HepG2 (cell line): ENCODE measurements around the gene NEIL1. TPM values are rescaled to one million over a fixed set of nuclear protein-coding genes. Genes with fewer than 3 reads are reported as not detected.
A peak's percentile ranks its signal among the peaks of the same experiment; 100 is the strongest.

Experiments used
- ARID5B ChIP-seq: IDR thresholded peaks from 2 replicates; pipeline ENCODE4 v1.4.0; 2020; ENCODE audit warnings: mild to moderate bottlenecking, missing genetic modification reagents
- KDM5A ChIP-seq: fragments of 200-600 bp; sonication (generic); IDR thresholded peaks from 2 replicates; pipeline ENCODE4 v1.7.0; 2018; ENCODE audit warnings: antibody characterized with exemption, mild to moderate bottlenecking, low read length, borderline replicate concordance
- KLF6 ChIP-seq: IDR thresholded peaks from 2 replicates; pipeline ENCODE4 v1.8.0; 2016; ENCODE audit warnings: missing biosample characterization, missing genetic modification reagents
- MTA1 ChIP-seq: sonication (generic); formaldehyde crosslinking; IDR thresholded peaks from 2 replicates; pipeline ENCODE4 v1.4.0; 2020; ENCODE audit warnings: missing genetic modification reagents, mild to moderate bottlenecking, borderline replicate concordance
- NCOA1 ChIP-seq: sonication (generic); formaldehyde crosslinking; IDR thresholded peaks from 2 replicates; pipeline ENCODE4 v1.9.0; 2021; ENCODE audit warnings: missing genetic modification reagents
- PHF20 ChIP-seq: sonication (generic); formaldehyde crosslinking; IDR thresholded peaks from 2 replicates; pipeline ENCODE4 v1.5.0; 2020; ENCODE audit warnings: mild to moderate bottlenecking, missing genetic modification reagents
- RAD21 ChIP-seq: fragments of 450-650 bp; formaldehyde crosslinking; IDR thresholded peaks from 2 replicates; pipeline ENCODE4 v1.5.0; 2020; ENCODE audit warnings: mild to moderate bottlenecking
- RBAK ChIP-seq: sonication (generic); formaldehyde crosslinking; IDR thresholded peaks from 2 replicates; pipeline ENCODE4 v1.5.1; 2020; ENCODE audit warnings: mild to moderate bottlenecking, missing genetic modification reagents
- TSC22D2 ChIP-seq: sonication (generic); formaldehyde crosslinking; IDR thresholded peaks from 2 replicates; pipeline ENCODE4 v1.5.1; 2020; ENCODE audit warnings: missing genetic modification reagents, mild to moderate bottlenecking, borderline replicate concordance
- ZBTB20 ChIP-seq: sonication (generic); formaldehyde crosslinking; IDR thresholded peaks from 2 replicates; pipeline ENCODE4 v1.8.1; 2023; ENCODE audit warnings: missing genetic modification reagents, low read depth, mild to moderate bottlenecking, borderline replicate concordance
- ZC3H13 ChIP-seq: sonication (generic); formaldehyde crosslinking; IDR thresholded peaks from 2 replicates; pipeline ENCODE4 v1.8.1; 2023; ENCODE audit warnings: mild to moderate bottlenecking, missing genetic modification reagents, moderate library complexity
- ZHX2 ChIP-seq, 2 experiments: sonication (generic) in 1 of 2; formaldehyde crosslinking in 1 of 2; IDR thresholded peaks; 2 replicates each; pipeline versions ENCODE4 v1.6.1 to v1.9.0; 2014 to 2022; ENCODE audit warnings: antibody characterized with exemption in 1 of 2, borderline replicate concordance in 1 of 2, inconsistent platforms in 1 of 2, low read depth in 1 of 2, missing genetic modification reagents in 1 of 2
- ZNF878 ChIP-seq: sonication (generic); formaldehyde crosslinking; IDR thresholded peaks from 2 replicates; pipeline ENCODE4 v1.8.1; 2023; ENCODE audit warnings: mild to moderate bottlenecking, missing genetic modification reagents, moderate library complexity
- ZZZ3 ChIP-seq: sonication (generic); formaldehyde crosslinking; IDR thresholded peaks from 2 replicates; pipeline ENCODE4 v1.4.0; 2020; ENCODE audit warnings: missing genetic modification reagents, mild to moderate bottlenecking, borderline replicate concordance
- polyA plus RNA-seq, 8 experiments: library from polyadenylated mRNA; depleted of rRNA in 3 of 8; stranded (reverse) in 7 of 8; unstranded in 1 of 8; fragments of >200 nt; fragmentation: Illumina TruSeq in 4 of 8; extraction: Trizol in 4 of 8; gene quantifications; 2 replicates each; pipeline versions ENCODE4 v1.2.1 to v1.2.3, GENCODE V29; 2011 to 2016; ENCODE audit warnings: low read depth in 4 of 8, missing spikeins in 1 of 8, mixed read lengths in 1 of 8; ENCODE audit not compliant: insufficient read depth in 1 of 8
- total RNA-seq, 5 experiments: library from RNA; depleted of rRNA; stranded (reverse); fragments of >200 nt; fragmentation: Illumina TruSeq; extraction: Trizol; gene quantifications; 2 replicates each; pipeline ENCODE4 v1.2.3, GENCODE V29; 2016; ENCODE audit warnings: low read depth in 1 of 5
- TF ChIP-seq, protein P1 (sequence below): sonication (generic); formaldehyde crosslinking; IDR thresholded peaks from 2 replicates; pipeline ENCODE4 v1.8.1; 2023; ENCODE audit warnings: mild to moderate bottlenecking, missing genetic modification reagents
- TF ChIP-seq, protein P2 (sequence below): sonication (generic); IDR thresholded peaks from 2 replicates; pipeline ENCODE4 v1.6.1; 2016; ENCODE audit warnings: low read depth, borderline replicate concordance

The NEIL1 gene
- total and polyA plus RNA-seq, 2 of the 13 experiments (the other 11 are each of a cell fraction or from before 2014, with no cell fraction given), result 10.4 to 15.5 TPM

GRCh38 chr15:75367913-75368688 lies 21.3 kb downstream of the NEIL1 start, which contains the start of gene MAN2C1 (continued):
- TF ChIP-seq, protein P1, sequence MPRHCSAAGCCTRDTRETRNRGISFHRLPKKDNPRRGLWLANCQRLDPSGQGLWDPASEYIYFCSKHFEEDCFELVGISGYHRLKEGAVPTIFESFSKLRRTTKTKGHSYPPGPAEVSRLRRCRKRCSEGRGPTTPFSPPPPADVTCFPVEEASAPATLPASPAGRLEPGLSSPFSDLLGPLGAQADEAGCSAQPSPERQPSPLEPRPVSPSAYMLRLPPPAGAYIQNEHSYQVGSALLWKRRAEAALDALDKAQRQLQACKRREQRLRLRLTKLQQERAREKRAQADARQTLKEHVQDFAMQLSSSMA, result no peak; the same call in 1 of the 2 replicates
- TF ChIP-seq ZHX2 (IDR thresholded peaks at IDR 0.05; ENCODE audit: low read depth), result peak; percentile 83
- 0 out of 2 replicates have a peak, but pooled peaks have one; percentile 31 for TF ChIP-seq ZHX2 (CRISPR knock-in tag; IDR thresholded peaks at IDR 0.05; ENCODE audit: borderline replicate concordance)
- peak; percentile 87; the same call in 1 of the 2 replicates for TF ChIP-seq TSC22D2
- peak; percentile 95 for TF ChIP-seq NCOA1 (CRISPR knock-in tag)
- TF ChIP-seq, protein P2, sequence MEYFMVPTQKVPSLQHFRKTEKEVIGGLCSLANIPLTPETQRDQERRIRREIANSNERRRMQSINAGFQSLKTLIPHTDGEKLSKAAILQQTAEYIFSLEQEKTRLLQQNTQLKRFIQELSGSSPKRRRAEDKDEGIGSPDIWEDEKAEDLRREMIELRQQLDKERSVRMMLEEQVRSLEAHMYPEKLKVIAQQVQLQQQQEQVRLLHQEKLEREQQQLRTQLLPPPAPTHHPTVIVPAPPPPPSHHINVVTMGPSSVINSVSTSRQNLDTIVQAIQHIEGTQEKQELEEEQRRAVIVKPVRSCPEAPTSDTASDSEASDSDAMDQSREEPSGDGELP, result peak; percentile 62; the same call in 1 of the 2 replicates
- TF ChIP-seq ZNF878 (CRISPR knock-in tag), result peak; percentile 28; the same call in 1 of the 2 replicates
- no peak for TF ChIP-seq RBAK (CRISPR knock-in tag)
- TF ChIP-seq MTA1 (CRISPR knock-in tag), result no peak
- peak; percentile 46 for TF ChIP-seq KLF6
- peak; percentile 95; the same call in 1 of the 2 replicates for TF ChIP-seq ZC3H13
- peak; percentile 59 for TF ChIP-seq RAD21 (CRISPR knock-in tag)
- peak; percentile 93 for TF ChIP-seq KDM5A
- no peak for TF ChIP-seq ZBTB20 (CRISPR knock-in tag)
- peak; percentile 58; the same call in 1 of the 2 replicates for TF ChIP-seq ZZZ3 (CRISPR knock-in tag)
- TF ChIP-seq PHF20 (CRISPR knock-in tag), result peak; percentile 90
- TF ChIP-seq ARID5B (CRISPR knock-in tag), result peak; percentile 63
